ENCODE measurements around the gene KRTAP4-9. TPM values are rescaled to one million over a fixed set of nuclear protein-coding genes. Genes with fewer than 3 reads are reported as not detected.
"Not testable (repeated sequence)": the region's sequence is repeated elsewhere in the genome, so short reads cannot be mapped to it uniquely, and the experiment has no call there.

The KRTAP4-9 gene
- total and polyA plus RNA-seq, 7 experiments from 2014 or later, result not detected

GRCh38 chr17:41103896-41104295 is 1.3 kb upstream of the KRTAP4-9 start:
- Histone ChIP-seq H3K36me3 (ENCODE audit: control insufficient read depth in 2 of 3, insufficient read depth in 3 of 3, low read length in 3 of 3) (no peaks in the 10 kb centered on the region), H3K27ac (ENCODE audit: low read depth, low read length) (no peak overlapping the region), H3K4me3 (ENCODE audit: low read length) (no peak overlapping the region), H3K9me3 (ENCODE audit: control insufficient read depth in 2 of 3, low read length in 3 of 3) (no peaks in the 10 kb centered on the region), H3K4me1 (ENCODE audit: control insufficient read depth in 2 of 2, insufficient read depth in 2 of 2, low read length in 2 of 2) (peaks cover 0 to 7% of the 10 kb centered on the region in 2 donors), H3K27me3 (ENCODE audit: control insufficient read depth in 2 of 2, insufficient read depth in 2 of 2, low read length in 2 of 2) (no peaks in the 10 kb centered on the region)
- Mint-ChIP-seq H3K36me3 (peaks cover 0 to 4% (median 0%) of the 10 kb centered on the region in 5 donors), H3K9me3 (peaks cover 0 to 4% (median 0%) of the 10 kb centered on the region in 11 donors), H3K4me3 (no peak overlapping the region), H3K27me3 (peaks cover 0 to 12% (median 6%) of the 10 kb centered on the region in 5 donors), H3K4me1 (peaks cover 0 to 46% (median 23%) of the 10 kb centered on the region in 7 donors), H3K27ac (no peak overlapping the region)
- ATAC-seq (no peak), DNase-seq (no peak)
- intact Hi-C loops (cut with micrococcal nuclease), result no loop called here
- ChIA-PET POLR2A (no interaction called here), CTCF (no interaction called here)

- ATAC-seq; CTCF ChIA-PET; H3K27ac ChIP-seq (ENCODE audit: low read depth, low read length): not testable (repeated sequence)
These were observed 677 bp upstream of the KRTAP4-9 start for GRCh38 chr17:41104386-41105038.

GRCh38 chr17:41107941-41108450 is 2.8 kb downstream of the KRTAP4-9 start:
- H3K4me1 Mint-ChIP-seq, result peaks cover 0 to 25% (median 12%) of the 10 kb centered on the region in 7 donors
- H3K4me3 ChIP-seq (ENCODE audit: low read length), result no peak overlapping the region
- H3K36me3 ChIP-seq (ENCODE audit: control insufficient read depth in 2 of 3, insufficient read depth in 3 of 3, low read length in 3 of 3), result no peaks in the 10 kb centered on the region
- H3K27ac ChIP-seq (ENCODE audit: low read depth, low read length), result no peak overlapping the region
- DNase-seq (no peak), ATAC-seq (no peak)
- intact Hi-C loops (cut with micrococcal nuclease), result loop anchor here in 1 of 2 donors (1.0 kb wide), 1 partner anchor 21 kb away; no protein-coding TSS in a partner anchor
- peaks cover 0 to 9% (median 5%) of the 10 kb centered on the region in 5 donors for H3K36me3 Mint-ChIP-seq
- ChIA-PET POLR2A (interaction anchor here (0.7 kb wide), 1 partner anchor 43 kb away, joined by 4 read pairs; no protein-coding TSS in a partner anchor), CTCF (interaction anchor here (0.9 kb wide), 1 partner anchor 214 kb away, joined by 3 read pairs; no protein-coding TSS in a partner anchor)
- peak overlapping the region in 1 of 10 donors; percentile 16 for H3K4me3 Mint-ChIP-seq
- peaks cover 0 to 16% (median 3%) of the 10 kb centered on the region in 11 donors for H3K9me3 Mint-ChIP-seq
- H3K27ac Mint-ChIP-seq, result peak overlapping the region in 1 of 9 donors; percentile 26
- H3K4me1 ChIP-seq (ENCODE audit: control insufficient read depth in 2 of 2, insufficient read depth in 2 of 2, low read length in 2 of 2), result peaks cover 0 to 7% of the 10 kb centered on the region in 2 donors
- H3K27me3 Mint-ChIP-seq, result peaks cover 0 to 12% (median 6%) of the 10 kb centered on the region in 5 donors
- H3K9me3 ChIP-seq (ENCODE audit: control insufficient read depth in 2 of 3, low read length in 3 of 3), result no peaks in the 10 kb centered on the region
- no peaks in the 10 kb centered on the region for H3K27me3 ChIP-seq (ENCODE audit: control insufficient read depth in 2 of 2, insufficient read depth in 2 of 2, low read length in 2 of 2)

More at GRCh38 chr17:41104386-41105038, 677 bp upstream of the KRTAP4-9 start:
- H3K4me3 ChIP-seq (ENCODE audit: low read length); H3K4me3 Mint-ChIP-seq; H3K9me3 ChIP-seq (ENCODE audit: control insufficient read depth in 2 of 3, low read length in 3 of 3); H3K27me3 ChIP-seq (ENCODE audit: control insufficient read depth in 2 of 2, insufficient read depth in 2 of 2, low read length in 2 of 2); DNase-seq; H3K36me3 Mint-ChIP-seq; H3K27ac Mint-ChIP-seq; H3K4me1 ChIP-seq (ENCODE audit: control insufficient read depth in 2 of 2, insufficient read depth in 2 of 2, low read length in 2 of 2); intact Hi-C loops (cut with micrococcal nuclease); H3K36me3 ChIP-seq (ENCODE audit: control insufficient read depth in 2 of 3, insufficient read depth in 3 of 3, low read length in 3 of 3); H3K9me3 Mint-ChIP-seq; POLR2A ChIA-PET: not testable (repeated sequence)
- Mint-ChIP-seq H3K27me3 (peaks cover 0 to 13% (median 6%) of the 10 kb centered on the region in 5 donors), H3K4me1 (peaks cover 0 to 47% (median 24%) of the 10 kb centered on the region in 7 donors)

GRCh38 chr17:41108728-41109386 is 3.7 kb downstream of the KRTAP4-9 start:
- peaks cover 0 to 21% (median 12%) of the 10 kb centered on the region in 7 donors for H3K4me1 Mint-ChIP-seq
- H3K4me1 ChIP-seq (ENCODE audit: control insufficient read depth in 2 of 2, insufficient read depth in 2 of 2, low read length in 2 of 2); H3K4me3 ChIP-seq (ENCODE audit: low read length); H3K36me3 ChIP-seq (ENCODE audit: control insufficient read depth in 2 of 3, insufficient read depth in 3 of 3, low read length in 3 of 3); H3K27ac ChIP-seq (ENCODE audit: low read depth, low read length); H3K27me3 ChIP-seq (ENCODE audit: control insufficient read depth in 2 of 2, insufficient read depth in 2 of 2, low read length in 2 of 2); H3K9me3 ChIP-seq (ENCODE audit: control insufficient read depth in 2 of 3, low read length in 3 of 3); intact Hi-C loops (cut with micrococcal nuclease); ATAC-seq; DNase-seq: not testable (repeated sequence)
- ChIA-PET CTCF (interaction anchor here (0.9 kb wide), 1 partner anchor 214 kb away, joined by 3 read pairs; no protein-coding TSS in a partner anchor), POLR2A (interaction anchor here (0.7 kb wide), 1 partner anchor 42 kb away, joined by 4 read pairs; no protein-coding TSS in a partner anchor)
- peaks cover 0 to 11% (median 5%) of the 10 kb centered on the region in 5 donors for H3K36me3 Mint-ChIP-seq
- H3K27me3 Mint-ChIP-seq, result peaks cover 0 to 12% (median 6%) of the 10 kb centered on the region in 5 donors
- H3K9me3 Mint-ChIP-seq, result peaks cover 0 to 22% (median 4%) of the 10 kb centered on the region in 11 donors
- peak overlapping the region in 3 of 10 donors; percentile 33 to 42 (median 39) for H3K4me3 Mint-ChIP-seq
- H3K27ac Mint-ChIP-seq, result peak overlapping the region in 1 of 9 donors; percentile 23

- Mint-ChIP-seq H3K36me3 (peaks cover 0 to 11% (median 5%) of the 10 kb centered on the region in 5 donors), H3K4me1 (peaks cover 0 to 22% (median 12%) of the 10 kb centered on the region in 7 donors)
These were observed 6.1 kb downstream of the KRTAP4-9 start for GRCh38 chr17:41111151-41111885.

GRCh38 chr17:41116297-41116696 is 11.1 kb downstream of the KRTAP4-9 start:
- peaks cover 0 to 15% (median 0%) of the 10 kb centered on the region in 5 donors for H3K27me3 Mint-ChIP-seq
- H3K4me1 Mint-ChIP-seq, result peaks cover 4 to 40% (median 29%) of the 10 kb centered on the region in 7 donors
- Histone ChIP-seq H3K4me3 (ENCODE audit: low read length) (no peak overlapping the region), H3K27ac (ENCODE audit: low read depth, low read length) (no peak overlapping the region), H3K9me3 (ENCODE audit: control insufficient read depth in 2 of 3, low read length in 3 of 3) (no peaks in the 10 kb centered on the region), H3K36me3 (ENCODE audit: control insufficient read depth in 2 of 3, insufficient read depth in 3 of 3, low read length in 3 of 3) (no peaks in the 10 kb centered on the region), H3K27me3 (ENCODE audit: control insufficient read depth in 2 of 2, insufficient read depth in 2 of 2, low read length in 2 of 2) (no peaks in the 10 kb centered on the region), H3K4me1 (ENCODE audit: control insufficient read depth in 2 of 2, insufficient read depth in 2 of 2, low read length in 2 of 2) (peaks cover 5 to 7% of the 10 kb centered on the region in 2 donors)
- intact Hi-C loops (cut with micrococcal nuclease), result no loop called here
- CTCF ChIA-PET, result no interaction called here
- ATAC-seq, result peak; percentile 36
- no peak overlapping the region for H3K4me3 Mint-ChIP-seq
- no peak overlapping the region for H3K27ac Mint-ChIP-seq
- peaks cover 0 to 6% (median 2%) of the 10 kb centered on the region in 5 donors for H3K36me3 Mint-ChIP-seq
- H3K9me3 Mint-ChIP-seq, result peaks cover 0 to 17% (median 1%) of the 10 kb centered on the region in 11 donors
- POLR2A ChIA-PET, result no interaction called here
- no peak for DNase-seq

More at GRCh38 chr17:41111151-41111885, 6.1 kb downstream of the KRTAP4-9 start:
- ATAC-seq (no peak), DNase-seq (no peak)
- no peak overlapping the region for H3K27ac ChIP-seq (ENCODE audit: low read depth, low read length)
- H3K27me3 ChIP-seq (ENCODE audit: control insufficient read depth in 2 of 2, insufficient read depth in 2 of 2, low read length in 2 of 2), result no peaks in the 10 kb centered on the region
- H3K4me3 Mint-ChIP-seq, result no peak overlapping the region
- H3K27me3 Mint-ChIP-seq, result peaks cover 0 to 11% (median 3%) of the 10 kb centered on the region in 5 donors
- H3K27ac Mint-ChIP-seq, result no peak overlapping the region
- intact Hi-C loops (cut with micrococcal nuclease), result no loop called here
- peaks cover 0 to 7% of the 10 kb centered on the region in 2 donors for H3K4me1 ChIP-seq (ENCODE audit: control insufficient read depth in 2 of 2, insufficient read depth in 2 of 2, low read length in 2 of 2)
- H3K9me3 Mint-ChIP-seq, result peaks cover 0 to 22% (median 4%) of the 10 kb centered on the region in 11 donors
- CTCF ChIA-PET, result no interaction called here
- no peaks in the 10 kb centered on the region for H3K9me3 ChIP-seq (ENCODE audit: control insufficient read depth in 2 of 3, low read length in 3 of 3)
- H3K36me3 ChIP-seq (ENCODE audit: control insufficient read depth in 2 of 3, insufficient read depth in 3 of 3, low read length in 3 of 3), result no peaks in the 10 kb centered on the region
- POLR2A ChIA-PET, result interaction anchor here (0.6 kb wide), 1 partner anchor 1496 kb away, joined by 3 read pairs; no protein-coding TSS in a partner anchor
- no peak overlapping the region for H3K4me3 ChIP-seq (ENCODE audit: low read length)
